SU-DHL-6 (cell line): ENCODE measurements around the gene EPHB1.

Experiments used
- H2AFZ ChIP-seq: fragments of 200-600 bp; sonication (generic); 2 replicates; pipeline ENCODE4 v1.6.1; 2014; ENCODE audit warnings: low read depth, mild to moderate bottlenecking, moderate library complexity, mixed read lengths, antibody characterized with exemption, low read length; ENCODE audit not compliant: severe bottlenecking
- H3F3A ChIP-seq: fragments of 200-600 bp; shearing (Covaris generic); 2 replicates; pipeline ENCODE4 v1.6.0; 2016; ENCODE audit warnings: antibody characterized with exemption, mild to moderate bottlenecking; ENCODE audit not compliant: insufficient read depth
- H3K27ac ChIP-seq: fragments of 200-600 bp; sonication (generic); 2 replicates; pipeline ENCODE4 v1.5.1; 2016; ENCODE audit warnings: low read depth, mild to moderate bottlenecking, low read length, moderate library complexity, mixed read lengths
- H3K27me3 ChIP-seq: fragments of 200-600 bp; sonication (generic), shearing (Covaris generic); 2 replicates; pipeline ENCODE4 v1.6.0; 2014; ENCODE audit warnings: mild to moderate bottlenecking, low read length
- H3K36me3 ChIP-seq: fragments of 200-600 bp; sonication (generic); 2 replicates; pipeline ENCODE4 v1.6.1; 2014; ENCODE audit warnings: mild to moderate bottlenecking, low read length, mixed read lengths
- H3K4me2 ChIP-seq: fragments of 300-600, 200-600 bp; shearing (Covaris generic), sonication (generic); 2 replicates; pipeline ENCODE4 v1.6.0; 2014; ENCODE audit warnings: low read length, low read depth, mild to moderate bottlenecking; ENCODE audit not compliant: poor library complexity, severe bottlenecking
- H3K4me3 ChIP-seq: fragments of 200-600 bp; sonication (generic); 2 replicates; pipeline ENCODE4 v1.5.1; 2014; ENCODE audit warnings: antibody characterized with exemption, low read length, mild to moderate bottlenecking, mixed read lengths; ENCODE audit not compliant: insufficient read depth, poor library complexity, severe bottlenecking
- H3K79me2 ChIP-seq: fragments of 200-600 bp; sonication (generic); 2 replicates; pipeline ENCODE4 v1.6.1; 2014; ENCODE audit warnings: mild to moderate bottlenecking, low read length, moderate library complexity; ENCODE audit not compliant: insufficient read depth
- H3K9ac ChIP-seq: fragments of 200-600 bp; sonication (generic); 2 replicates; pipeline ENCODE4 v1.7.0; 2014; ENCODE audit warnings: mild to moderate bottlenecking, low read length
- H3K9me2 ChIP-seq: fragments of 200-600 bp; sonication (generic); replicated peaks from 2 replicates; pipeline ENCODE4 v1.6.1; 2014; ENCODE audit warnings: low read length; ENCODE audit not compliant: insufficient read depth
- H3K9me3 ChIP-seq: fragments of 200-600 bp; sonication (generic); 2 replicates; pipeline ENCODE4 v1.6.1; 2014; ENCODE audit warnings: low read length, mixed read lengths; ENCODE audit not compliant: insufficient read depth
- H4K20me1 ChIP-seq: fragments of 200-600 bp; sonication (generic); 2 replicates; pipeline ENCODE4 v1.6.1; 2014; ENCODE audit warnings: low read depth, mild to moderate bottlenecking, antibody characterized with exemption, low read length, moderate library complexity, mixed read lengths
- EZH2phosphoT487 ChIP-seq: fragments of 200-600 bp; sonication (generic), shearing (Covaris generic); conservative IDR thresholded peaks from 2 replicates; pipeline ENCODE4 v1.6.1; 2018; ENCODE audit warnings: mild to moderate bottlenecking, antibody characterized with exemption, low read length, moderate library complexity, mixed read lengths
- TF ChIP-seq, protein P1 (sequence below): fragments of 200-600 bp; sonication (generic); IDR thresholded peaks from one replicate; pipeline ENCODE4 v1.5.1; 2017; ENCODE audit warnings: antibody characterized with exemption, mild to moderate bottlenecking, low read length, moderate library complexity; ENCODE audit not compliant: insufficient read depth, poor library complexity, severe bottlenecking

Gene EPHB1

GRCh38 chr3:134929976-134930375 is 134.9 kb downstream of the EPHB1 start:
- Histone ChIP-seq H3K9me3 (no peaks in the 10 kb centered on the region), H4K20me1 (no peaks in the 10 kb centered on the region), H3K36me3 (no peaks in the 10 kb centered on the region), H3K79me2 (no peaks in the 10 kb centered on the region), H3K9me2 (no peaks in the 10 kb centered on the region), H3F3A (no peaks in the 10 kb centered on the region), H3K4me3 (no peak overlapping the region), H3K27ac (no peak overlapping the region), H3K27me3 (no peaks in the 10 kb centered on the region), H3K9ac (no peak overlapping the region), H3K4me2 (no peak overlapping the region), H2AFZ (no peak overlapping the region)
- TF ChIP-seq, protein P1, sequence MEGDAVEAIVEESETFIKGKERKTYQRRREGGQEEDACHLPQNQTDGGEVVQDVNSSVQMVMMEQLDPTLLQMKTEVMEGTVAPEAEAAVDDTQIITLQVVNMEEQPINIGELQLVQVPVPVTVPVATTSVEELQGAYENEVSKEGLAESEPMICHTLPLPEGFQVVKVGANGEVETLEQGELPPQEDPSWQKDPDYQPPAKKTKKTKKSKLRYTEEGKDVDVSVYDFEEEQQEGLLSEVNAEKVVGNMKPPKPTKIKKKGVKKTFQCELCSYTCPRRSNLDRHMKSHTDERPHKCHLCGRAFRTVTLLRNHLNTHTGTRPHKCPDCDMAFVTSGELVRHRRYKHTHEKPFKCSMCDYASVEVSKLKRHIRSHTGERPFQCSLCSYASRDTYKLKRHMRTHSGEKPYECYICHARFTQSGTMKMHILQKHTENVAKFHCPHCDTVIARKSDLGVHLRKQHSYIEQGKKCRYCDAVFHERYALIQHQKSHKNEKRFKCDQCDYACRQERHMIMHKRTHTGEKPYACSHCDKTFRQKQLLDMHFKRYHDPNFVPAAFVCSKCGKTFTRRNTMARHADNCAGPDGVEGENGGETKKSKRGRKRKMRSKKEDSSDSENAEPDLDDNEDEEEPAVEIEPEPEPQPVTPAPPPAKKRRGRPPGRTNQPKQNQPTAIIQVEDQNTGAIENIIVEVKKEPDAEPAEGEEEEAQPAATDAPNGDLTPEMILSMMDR = no peak
- no peak for TF ChIP-seq EZH2phosphoT487

- no peak overlapping the region for H3K27ac ChIP-seq
- H3K4me3 ChIP-seq = no peak overlapping the region
- no peak overlapping the region for H2AFZ ChIP-seq
- H3K79me2 ChIP-seq = no peaks in the 10 kb centered on the region
- TF ChIP-seq EZH2phosphoT487 = no peak
- TF ChIP-seq, protein P1 = no peak
- H4K20me1 ChIP-seq = no peaks in the 10 kb centered on the region
- no peaks in the 10 kb centered on the region for H3K9me2 ChIP-seq
- no peaks in the 10 kb centered on the region for H3F3A ChIP-seq
- no peaks in the 10 kb centered on the region for H3K27me3 ChIP-seq
- H3K4me2 ChIP-seq = no peak overlapping the region
- H3K9ac ChIP-seq = no peak overlapping the region
- H3K9me3 ChIP-seq = no peaks in the 10 kb centered on the region
- no peaks in the 10 kb centered on the region for H3K36me3 ChIP-seq
Measured at GRCh38 chr3:134931045-134931785, 136.2 kb downstream of the EPHB1 start.

- H3K4me3 ChIP-seq = no peak overlapping the region
- no peaks in the 10 kb centered on the region for H3K27me3 ChIP-seq
- no peak overlapping the region for H3K4me2 ChIP-seq
- H3K9me2 ChIP-seq = no peaks in the 10 kb centered on the region
- H3K9ac ChIP-seq = no peak overlapping the region
- no peaks in the 10 kb centered on the region for H3F3A ChIP-seq
- no peak overlapping the region for H3K27ac ChIP-seq
- H3K79me2 ChIP-seq = no peaks in the 10 kb centered on the region
- no peaks in the 10 kb centered on the region for H3K9me3 ChIP-seq
- no peaks in the 10 kb centered on the region for H3K36me3 ChIP-seq
- no peak overlapping the region for H2AFZ ChIP-seq
- no peaks in the 10 kb centered on the region for H4K20me1 ChIP-seq
- no peak for TF ChIP-seq EZH2phosphoT487
- TF ChIP-seq, protein P1 = no peak
Measured at GRCh38 chr3:134932035-134932434, 137.0 kb downstream of the EPHB1 start.
